Glomerular endothelial cell (primary cell): Measurements from ENCODE around the gene WDFY2. TPM values are rescaled to one million over a fixed set of nuclear protein-coding genes. Genes with fewer than 3 reads are reported as not detected.
"Not testable (repeated sequence)": the region's sequence is repeated elsewhere in the genome, so short reads cannot be mapped to it uniquely, and the experiment has no call there.

ENCODE experiments used
- DNase-seq: peaks from one replicate; pipeline ENCODE4 v3.0.0-alpha.2; 2011; ENCODE audit warnings: low read depth, low spot score; ENCODE audit errors: extremely low read depth
- total RNA-seq: library from RNA; depleted of rRNA; stranded (reverse); fragments of >200 nt; gene quantifications from 2 replicates; pipeline ENCODE4 v1.2.3, GENCODE V29; 2015

Gene WDFY2, protein sequence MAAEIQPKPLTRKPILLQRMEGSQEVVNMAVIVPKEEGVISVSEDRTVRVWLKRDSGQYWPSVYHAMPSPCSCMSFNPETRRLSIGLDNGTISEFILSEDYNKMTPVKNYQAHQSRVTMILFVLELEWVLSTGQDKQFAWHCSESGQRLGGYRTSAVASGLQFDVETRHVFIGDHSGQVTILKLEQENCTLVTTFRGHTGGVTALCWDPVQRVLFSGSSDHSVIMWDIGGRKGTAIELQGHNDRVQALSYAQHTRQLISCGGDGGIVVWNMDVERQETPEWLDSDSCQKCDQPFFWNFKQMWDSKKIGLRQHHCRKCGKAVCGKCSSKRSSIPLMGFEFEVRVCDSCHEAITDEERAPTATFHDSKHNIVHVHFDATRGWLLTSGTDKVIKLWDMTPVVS
- total RNA-seq, result 3.9 and 4.9 TPM in 2 replicates

DNA sequence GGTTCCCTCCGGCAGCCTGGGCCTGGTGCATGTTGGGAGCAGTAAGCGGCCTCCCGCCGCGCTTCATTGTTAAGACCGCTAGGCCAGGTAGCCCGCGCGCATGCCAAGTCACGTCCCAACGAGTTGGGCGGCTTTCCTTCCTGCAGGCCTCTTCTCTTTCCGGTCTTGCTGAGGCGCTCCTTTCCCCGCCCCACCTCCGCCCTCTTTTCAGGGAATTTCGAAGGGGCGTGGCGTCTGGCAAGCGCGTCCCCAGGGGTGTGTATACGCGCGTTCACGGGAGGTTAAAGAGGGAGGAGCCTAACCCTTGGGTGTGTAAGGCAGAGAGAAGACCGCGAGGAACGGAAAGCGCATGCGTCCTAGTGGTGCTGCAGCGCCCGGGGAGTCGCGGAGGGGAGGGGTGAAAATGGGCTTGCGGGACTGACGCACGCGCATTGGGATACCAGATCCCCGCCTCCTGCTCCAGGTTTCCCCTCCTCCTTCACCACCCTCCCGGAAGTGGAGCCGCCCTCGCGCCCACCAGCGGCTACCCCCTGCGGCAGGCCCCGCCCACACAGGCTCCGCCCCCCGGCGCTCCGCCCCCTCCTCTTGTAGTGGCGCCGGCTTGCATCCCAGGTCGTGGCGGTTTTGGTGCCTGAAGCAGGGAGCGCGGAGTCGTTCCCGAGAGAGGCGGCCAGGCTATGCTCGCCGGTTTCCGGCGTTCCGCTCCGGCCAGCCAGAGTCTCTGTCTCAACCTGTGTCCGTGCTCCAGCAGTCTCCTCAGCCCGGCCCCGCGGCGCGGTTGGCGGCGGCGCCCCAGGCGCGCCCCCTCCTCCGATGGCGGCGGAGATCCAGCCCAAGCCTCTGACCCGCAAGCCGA is at the start of gene WDFY2:
Gene WDFY2, plus strand, starts transcription at position 588 of the 856 bp plus-strand sequence. Its CDS starts 226 bp downstream, at position 814.
- peak; percentile 98 for DNase-seq

DNA sequence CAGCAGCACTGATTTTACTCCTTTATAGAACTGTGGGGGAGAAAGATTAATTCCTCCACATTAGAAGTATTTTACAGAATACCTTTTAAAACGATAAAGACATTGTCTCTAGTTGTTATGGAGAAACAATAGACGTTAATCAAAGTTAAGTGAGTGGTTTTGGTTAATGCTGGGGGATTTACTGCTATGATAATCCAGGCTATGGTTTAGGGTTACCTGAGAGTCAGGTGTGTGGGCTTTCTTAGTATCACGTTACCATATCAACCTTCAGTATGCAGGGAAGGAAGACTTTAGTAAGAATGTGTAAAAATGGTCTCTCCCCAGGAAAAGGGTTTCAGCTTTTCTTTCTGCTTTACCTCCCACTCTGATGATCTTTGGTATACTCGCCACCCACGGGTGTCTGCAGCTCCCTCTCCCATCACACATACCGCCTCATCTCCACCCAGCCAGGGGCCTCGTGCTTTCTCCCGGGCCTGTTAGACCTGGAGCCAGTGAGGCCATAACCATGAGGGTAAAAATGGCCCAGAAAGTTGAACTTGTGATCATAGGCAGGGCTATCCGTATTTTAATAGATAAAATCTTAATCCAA is 45.6 kb upstream of the WDFY2 start:
- DNase-seq, result no peak

DNA sequence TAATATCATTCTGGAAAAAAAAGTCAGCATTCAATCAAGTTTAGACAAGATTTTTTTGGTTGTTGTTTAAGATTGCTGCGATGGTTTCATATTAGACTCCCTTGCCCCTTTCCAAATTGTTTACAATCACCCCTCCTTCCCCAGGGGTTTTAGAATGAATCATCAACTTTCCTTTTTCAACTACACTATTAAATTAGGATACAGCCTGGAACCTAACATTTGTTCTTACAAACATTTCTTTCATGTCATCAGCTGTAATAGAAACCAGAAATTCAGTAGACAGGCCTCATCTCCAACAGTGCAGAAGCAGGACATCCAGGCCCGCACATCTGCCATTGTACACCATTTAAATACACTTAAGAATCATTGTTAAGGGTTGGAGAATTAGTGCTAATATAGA is 44.4 kb upstream of the WDFY2 start:
- DNase-seq, result no peak

DNA sequence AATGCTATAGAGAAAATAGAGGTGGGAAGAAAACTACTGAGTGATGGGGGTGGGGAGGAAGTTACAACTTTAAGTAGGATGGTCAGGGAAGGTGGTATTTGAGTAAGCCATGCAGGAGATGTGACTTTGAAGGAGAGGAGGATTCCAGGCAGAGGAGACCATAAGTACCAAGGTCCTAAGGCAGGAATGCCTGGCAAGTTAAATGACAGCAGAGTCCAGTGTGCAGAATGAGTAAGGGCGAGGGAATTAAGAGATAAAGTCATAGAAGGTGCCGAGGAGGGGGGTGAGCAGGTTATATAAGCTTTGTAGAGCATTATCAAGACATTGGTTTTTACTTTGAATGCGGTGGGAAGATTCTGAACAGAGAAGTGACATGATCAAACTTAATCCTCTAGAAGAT is 43.2 kb upstream of the WDFY2 start:
- DNase-seq, result no peak

DNA sequence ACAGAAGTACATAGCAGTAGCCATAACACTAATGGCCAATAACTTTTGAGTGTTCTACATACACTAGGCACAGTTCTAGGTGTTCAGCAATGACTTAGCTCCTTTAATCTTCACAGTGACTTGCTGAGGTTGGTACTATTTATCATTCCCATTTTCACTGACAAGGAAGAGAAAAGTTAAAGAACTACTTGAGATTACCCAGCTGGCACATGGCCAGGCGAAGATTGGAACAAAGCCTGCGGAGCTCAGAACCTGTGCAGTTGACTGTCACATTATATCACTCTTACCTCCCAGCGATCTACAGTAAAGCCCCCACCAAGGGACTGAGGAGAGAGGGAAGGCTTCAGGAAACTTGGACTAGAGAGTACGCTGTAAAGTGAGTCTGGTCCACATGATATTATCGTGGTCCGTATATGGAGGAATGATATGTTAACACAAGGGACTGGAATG is 42.4 kb upstream of the WDFY2 start:
- DNase-seq, result no peak

DNA sequence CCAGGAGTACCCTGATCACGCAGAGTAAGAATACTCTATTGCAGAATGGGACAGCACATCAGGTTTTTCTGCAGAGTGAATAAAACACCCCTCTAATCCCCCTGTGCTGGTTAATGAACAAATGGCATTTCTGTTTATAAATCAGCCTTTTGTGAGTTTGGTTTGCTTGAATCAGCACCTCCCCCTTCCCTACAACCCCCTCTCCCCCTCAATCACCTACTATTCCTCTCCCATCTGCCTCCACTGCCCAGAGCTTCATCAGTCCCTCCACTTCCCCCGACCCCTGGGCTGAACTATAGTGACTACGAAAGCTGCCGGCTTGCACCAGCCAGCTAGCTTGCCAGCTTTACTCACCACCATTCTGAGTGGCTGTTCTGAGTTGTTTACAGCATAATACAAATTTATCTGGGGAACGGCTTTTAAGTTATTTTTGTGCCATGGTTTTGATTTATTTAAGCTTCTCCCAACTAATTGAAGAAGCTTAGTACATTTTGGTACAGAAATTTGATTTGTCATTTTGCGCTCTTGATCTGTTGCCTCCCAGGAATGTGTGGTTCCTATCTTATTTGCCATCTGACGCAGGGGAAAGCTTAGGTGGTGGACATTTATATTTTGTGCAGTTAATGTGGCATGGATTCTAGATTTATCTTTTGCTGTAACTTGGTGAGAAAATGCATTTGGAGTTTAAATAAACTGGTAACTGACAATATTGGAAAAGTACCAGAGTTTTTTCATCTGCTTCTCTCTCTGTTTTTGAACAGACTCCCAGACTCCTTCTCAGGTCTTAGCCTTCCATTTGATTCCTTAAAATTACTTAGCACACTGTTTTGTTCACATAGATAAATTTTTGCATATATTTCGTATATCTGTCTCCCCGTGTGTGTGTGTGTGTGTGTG is 41.7 kb upstream of the WDFY2 start:
- DNase-seq, result no peak

DNA sequence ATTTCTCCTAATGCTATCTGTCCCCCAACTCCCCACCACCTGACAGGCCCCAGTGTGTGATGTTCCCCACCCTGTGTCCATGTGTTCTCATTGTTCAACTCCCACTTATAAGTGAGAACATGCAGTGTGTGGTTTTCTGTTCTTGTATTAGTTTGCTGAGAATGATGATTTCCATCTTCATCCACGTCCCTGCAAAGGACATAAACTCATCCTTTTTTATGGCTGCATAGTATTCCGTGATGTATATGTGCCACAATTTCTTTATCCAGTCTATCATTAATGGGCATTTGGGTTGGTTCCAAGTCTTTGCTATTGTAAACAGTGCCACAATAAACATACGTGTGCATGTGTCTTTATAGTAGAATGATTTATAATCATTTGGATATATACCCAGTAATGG is 38.8 kb upstream of the WDFY2 start:
- DNase-seq, result not testable (repeated sequence)

DNA sequence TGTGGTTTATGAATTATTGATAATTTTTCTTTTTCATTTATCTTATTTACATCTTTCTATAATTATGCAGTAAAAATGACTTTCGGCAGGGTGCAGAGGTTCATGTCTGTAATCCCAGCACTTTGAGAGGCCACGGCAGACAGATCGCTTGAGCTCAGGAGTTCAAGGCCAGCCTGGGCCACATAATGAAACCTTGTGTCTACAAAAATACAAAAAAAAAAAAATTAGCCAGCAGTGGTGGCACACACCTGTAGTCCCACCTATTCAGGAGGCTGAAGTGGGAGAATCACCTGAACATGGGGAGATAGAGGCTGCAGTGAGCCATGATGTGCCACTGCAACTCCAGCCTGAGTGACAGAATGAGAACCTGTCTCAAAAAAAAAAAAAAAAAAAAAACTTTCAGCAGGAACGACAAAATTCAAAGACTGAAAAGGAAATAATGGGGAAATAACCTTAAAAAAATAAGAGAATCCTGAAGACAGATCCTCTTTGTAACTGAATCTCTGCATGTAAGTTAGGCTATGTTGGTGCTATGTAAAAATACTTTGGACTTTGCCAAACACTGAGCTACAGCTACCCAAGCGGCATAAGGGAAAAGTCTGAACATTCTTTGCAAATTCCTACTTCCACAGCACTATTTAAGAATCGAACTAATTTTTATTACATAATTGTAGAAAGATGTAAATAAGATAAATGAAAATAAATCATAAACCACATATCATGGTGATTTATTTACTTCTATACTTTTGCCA is 36.7 kb upstream of the WDFY2 start:
- no peak for DNase-seq

DNA sequence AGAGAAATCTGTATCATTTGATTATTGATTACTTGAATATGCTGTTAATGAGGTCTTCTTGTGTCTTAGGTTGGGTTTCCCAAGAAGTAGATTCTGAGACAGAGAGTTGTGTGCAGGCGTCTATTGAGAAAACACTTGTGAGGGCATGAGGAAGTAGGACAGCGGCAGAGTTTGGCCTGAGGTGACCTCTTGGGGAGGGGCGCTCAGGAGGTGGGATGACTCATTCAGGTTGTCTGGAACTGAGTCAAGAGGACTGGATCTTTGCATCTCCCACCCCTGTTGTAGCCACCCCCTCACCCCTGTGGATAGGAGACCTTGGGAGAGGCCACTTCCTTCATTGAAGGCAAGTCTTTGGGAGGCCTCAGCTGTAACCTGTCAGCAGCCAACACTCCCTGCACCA is 35.2 kb upstream of the WDFY2 start:
- no peak for DNase-seq

DNA sequence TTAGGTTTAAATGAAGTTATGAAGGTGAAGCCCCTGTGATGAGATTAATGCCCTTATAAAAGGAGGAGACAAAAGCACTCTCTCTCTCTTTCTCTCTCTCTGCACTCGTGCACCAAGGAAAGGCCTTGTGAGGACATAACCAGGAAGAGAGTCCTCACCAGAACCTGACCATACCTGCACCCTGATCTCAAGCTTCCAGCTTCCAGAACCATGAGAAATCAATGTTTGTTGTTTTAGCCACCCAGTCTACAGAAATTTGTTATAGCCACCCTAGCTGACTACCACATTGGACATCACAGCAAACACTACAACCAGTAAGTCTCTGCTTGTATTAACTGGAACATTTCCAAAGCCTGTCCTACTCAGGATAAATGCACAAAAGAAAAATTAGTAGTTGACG is 34.7 kb upstream of the WDFY2 start:
- no peak for DNase-seq

DNA sequence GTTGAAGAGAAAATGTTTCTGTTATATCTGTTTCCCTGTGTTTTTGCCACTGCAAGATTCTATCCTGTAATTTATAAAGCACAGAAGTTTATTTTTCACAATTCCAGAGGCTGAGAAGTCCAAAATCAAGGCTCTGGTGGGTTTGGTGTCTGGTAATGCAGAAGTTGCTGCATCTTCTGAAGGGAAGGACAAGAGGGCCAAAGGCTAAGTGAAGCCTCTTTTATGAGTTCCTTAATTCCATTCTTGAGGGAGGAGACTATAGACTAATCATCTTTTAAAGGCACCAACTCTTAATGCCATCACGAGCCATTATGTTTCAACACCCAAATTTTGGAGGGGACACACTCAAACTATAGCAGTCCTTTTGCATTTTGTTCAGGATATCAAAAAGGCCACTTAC is 34.1 kb upstream of the WDFY2 start:
- DNase-seq, result no peak

DNA sequence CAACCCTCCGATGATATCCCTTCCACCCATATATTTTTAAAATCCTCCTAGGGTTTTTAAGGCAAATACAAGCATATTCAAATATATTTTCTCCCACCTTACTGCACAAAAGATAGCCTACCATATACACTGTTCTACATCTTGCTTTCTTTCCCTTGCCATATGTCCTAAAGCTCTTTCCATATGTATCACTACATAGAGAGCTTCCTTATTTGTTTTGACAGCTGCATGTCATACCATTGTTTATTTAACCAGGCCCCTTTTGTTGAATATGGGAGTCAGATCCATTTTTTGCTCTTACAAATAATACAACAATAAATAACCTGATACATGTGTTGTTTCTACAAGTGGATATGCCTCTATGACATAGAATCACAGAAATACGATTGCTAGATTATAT is 32.8 kb upstream of the WDFY2 start:
- no peak for DNase-seq

DNA sequence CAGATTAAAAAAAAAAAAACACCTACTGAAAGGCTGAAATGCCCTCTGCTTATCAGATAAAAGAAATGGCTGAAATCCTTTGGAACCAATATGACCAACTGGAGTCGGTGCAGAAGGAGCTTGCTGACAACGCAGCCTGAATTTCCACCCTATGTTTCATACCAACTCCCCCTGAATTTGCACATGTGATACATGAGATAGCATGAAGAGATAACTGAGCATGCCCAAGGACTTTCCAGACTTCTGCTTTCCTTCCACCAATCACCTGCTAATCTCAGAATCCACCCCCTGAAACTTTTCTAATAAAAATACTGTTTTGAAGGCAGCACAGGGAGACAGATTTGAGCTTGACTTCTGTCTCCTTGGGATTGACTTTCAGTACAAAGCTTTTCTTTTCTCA is 32.2 kb upstream of the WDFY2 start:
- no peak for DNase-seq

DNA sequence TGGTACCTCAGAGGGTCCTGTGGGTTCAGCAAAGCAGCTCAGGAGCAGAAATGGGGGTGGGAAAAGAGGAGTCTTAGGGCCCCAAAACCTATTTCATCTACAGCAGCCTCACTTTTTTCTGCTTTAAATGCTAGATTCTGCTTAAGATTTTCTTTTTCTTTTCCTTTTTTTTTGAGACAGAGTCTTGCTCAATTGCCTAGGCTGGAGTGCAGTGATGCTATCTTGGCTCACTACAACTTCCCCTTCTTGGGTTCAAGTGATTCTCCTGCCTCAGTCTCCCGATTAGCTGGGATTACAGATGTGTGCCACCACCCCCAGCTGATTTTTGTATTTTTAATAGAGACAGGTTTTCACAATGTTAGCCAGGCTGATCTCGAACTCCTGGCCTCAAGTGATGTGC is 30.7 kb upstream of the WDFY2 start:
- DNase-seq, result no peak

DNA sequence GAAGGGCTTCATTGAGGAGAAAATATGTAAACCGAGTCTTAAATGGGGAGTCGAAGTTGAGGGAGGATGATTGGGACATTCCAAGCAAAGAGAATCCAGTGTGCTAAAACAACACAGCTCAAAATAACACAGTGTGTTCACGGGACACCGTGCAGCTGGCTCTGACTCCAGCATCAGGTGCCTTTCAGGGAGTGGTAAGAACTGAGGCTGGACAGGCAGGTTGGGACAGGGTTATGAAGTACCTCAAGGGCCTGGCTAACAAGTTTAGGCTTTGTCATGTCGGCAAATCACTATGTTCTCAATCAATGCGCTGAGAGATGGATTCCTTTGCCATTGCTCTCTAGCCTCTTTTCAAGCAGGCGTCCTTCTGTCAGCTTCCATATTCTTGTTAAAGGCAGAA is 27.5 kb upstream of the WDFY2 start:
- DNase-seq, result no peak

DNA sequence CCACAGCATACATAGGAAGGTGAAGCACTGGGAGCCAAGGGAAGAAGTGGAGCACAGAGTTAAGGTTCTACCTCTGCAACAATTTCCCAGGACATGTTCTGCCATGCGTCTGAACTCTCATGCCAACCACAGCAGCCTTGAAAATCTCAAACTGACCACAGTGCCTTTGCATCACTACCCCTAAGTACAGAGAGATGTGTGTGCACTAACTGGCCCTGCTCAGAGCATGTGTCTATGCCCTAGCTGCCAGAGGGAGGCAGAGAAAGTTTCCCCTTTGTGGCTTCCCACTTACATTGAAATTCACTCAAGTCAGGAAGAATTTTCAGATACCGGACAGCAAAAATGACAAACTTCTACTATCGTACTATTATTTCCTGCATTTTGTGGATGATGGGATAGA is 26.8 kb upstream of the WDFY2 start:
- no peak for DNase-seq

DNA sequence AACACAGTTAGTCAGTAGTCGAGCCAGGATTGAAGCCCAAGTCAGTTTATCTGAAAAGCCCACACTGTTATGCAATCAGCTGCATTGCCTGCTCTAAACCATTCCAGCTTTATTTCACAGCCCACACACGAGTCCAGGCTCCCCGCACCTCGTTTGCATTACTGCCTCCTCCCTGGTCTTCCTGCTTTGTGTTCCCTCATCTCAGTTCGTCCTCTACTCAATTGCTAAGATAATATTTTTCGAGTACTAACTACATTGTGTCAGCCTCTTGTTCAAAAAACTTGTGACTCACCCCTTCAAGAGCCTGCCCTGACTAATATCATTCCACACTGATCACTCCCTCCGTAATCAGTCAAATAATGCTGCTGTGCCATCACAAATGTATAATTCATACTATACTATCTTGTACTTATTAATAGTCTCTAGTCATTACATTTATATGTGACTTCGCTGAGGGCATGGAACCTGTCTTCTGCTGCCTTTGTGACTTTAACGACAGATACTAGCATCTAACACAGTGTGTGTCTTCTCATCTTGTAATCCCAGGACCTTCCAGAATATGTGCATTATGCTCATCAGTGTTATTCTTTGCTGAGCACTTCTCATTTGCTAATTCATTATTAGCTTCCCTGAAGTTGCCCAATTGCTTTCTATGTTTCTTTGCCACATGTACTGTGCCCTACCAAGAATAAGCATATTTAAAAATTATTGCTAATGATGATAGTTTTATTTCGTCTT is 26.2 kb upstream of the WDFY2 start:
- DNase-seq, result no peak

DNA sequence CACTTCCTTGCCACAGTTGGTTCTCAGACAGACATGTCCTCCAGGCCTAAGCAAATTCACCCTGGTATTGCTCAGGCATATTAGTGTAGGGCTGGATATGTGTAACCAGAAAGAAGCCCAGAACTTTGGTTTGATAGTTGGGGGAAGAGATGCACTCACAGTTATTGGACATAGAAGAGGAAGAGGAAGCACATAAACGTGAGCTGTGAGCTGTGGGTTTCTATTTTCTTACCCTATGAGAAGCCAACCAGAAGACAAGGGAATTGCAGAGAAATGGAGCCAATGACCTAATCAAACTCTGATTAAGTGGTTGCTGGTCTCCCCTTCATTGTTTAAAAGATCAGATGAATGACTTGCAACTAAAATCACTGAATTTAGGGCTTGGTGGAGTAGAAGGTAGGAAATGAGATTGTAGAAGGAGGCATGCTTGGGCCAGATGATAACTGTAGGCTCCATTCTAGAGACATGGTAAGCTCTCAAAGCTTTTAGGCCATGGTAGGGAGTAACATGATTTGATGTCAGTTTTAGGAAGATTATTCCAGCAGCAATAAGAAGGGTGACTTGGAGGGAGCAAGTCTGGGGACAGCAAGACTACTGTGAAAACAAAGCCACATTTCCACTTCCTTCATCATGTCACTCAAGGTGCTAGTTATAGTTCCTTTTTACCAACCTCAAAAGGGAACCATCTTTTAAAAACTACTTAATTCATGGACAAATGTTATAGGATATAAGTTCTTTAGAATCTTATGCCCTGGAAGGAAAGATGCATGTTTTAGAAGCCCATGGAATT is 24.1 kb upstream of the WDFY2 start:
- no peak for DNase-seq
